K562 (cell line): Measurements from ENCODE around the gene KIF9. TPM values are rescaled to one million over a fixed set of nuclear protein-coding genes. Genes with fewer than 3 reads are reported as not detected.
A peak's percentile ranks its signal among the peaks of the same experiment; 100 is the strongest.

Experiments
- ADNP ChIP-seq: fragments of 200-800 bp; sonication (Bioruptor generic); IDR thresholded peaks from 2 replicates; pipeline ENCODE4 v1.6.1; 2016; ENCODE audit warnings: missing genetic modification characterization, missing compliant biosample characterization
- CSDE1 ChIP-seq, 2 experiments: fragments of 450-650 bp; IDR thresholded peaks; 2 replicates each; pipeline ENCODE4 v1.6.1; 2016; ENCODE audit warnings: mild to moderate bottlenecking in 1 of 2
- ETV5 ChIP-seq: sonication (generic); formaldehyde crosslinking; IDR thresholded peaks from 2 replicates; pipeline ENCODE4 v1.4.0; 2020; ENCODE audit warnings: low read depth, mild to moderate bottlenecking, missing genetic modification reagents
- IFI16 ChIP-seq: fragments of 250-450 bp; sonication (Bioruptor Pico); IDR thresholded peaks from 2 replicates; pipeline ENCODE4 v2.1.2; 2022; ENCODE audit warnings: mild to moderate bottlenecking, inconsistent platforms
- KAT8 ChIP-seq: fragments of 450-650 bp; IDR thresholded peaks from 2 replicates; pipeline ENCODE4 v1.6.1; 2016; ENCODE audit warnings: low read depth, mild to moderate bottlenecking
- MAFK ChIP-seq: IDR thresholded peaks from 2 replicates; pipeline ENCODE4 v1.6.1; 2011; ENCODE audit warnings: low read length, improper control_type of control experiment
- MXD1 ChIP-seq: fragments of 250-450 bp; sonication (Bioruptor Pico); IDR thresholded peaks from 2 replicates; pipeline ENCODE4 v1.8.0; 2021; ENCODE audit warnings: borderline replicate concordance, mild to moderate bottlenecking, moderate library complexity; ENCODE audit not compliant: poor library complexity, severe bottlenecking
- NFRKB ChIP-seq: fragments of 450-650 bp; IDR thresholded peaks from 2 replicates; pipeline ENCODE4 v1.6.1; 2016; ENCODE audit warnings: low read depth
- PPARD ChIP-seq: fragments of 250-450 bp; sonication (Bioruptor Pico); IDR thresholded peaks from 2 replicates; pipeline ENCODE4 v1.8.0; 2022; ENCODE audit warnings: inconsistent platforms, mild to moderate bottlenecking, moderate library complexity
- PTBP1 ChIP-seq: fragments of 200-400 bp; formaldehyde crosslinking; IDR thresholded peaks from 2 replicates; pipeline ENCODE4 v1.6.1; 2017; ENCODE audit warnings: low read depth, low read length
- PURB ChIP-seq: sonication (generic); formaldehyde crosslinking; IDR thresholded peaks from 2 replicates; pipeline ENCODE4 v1.9.0; 2021; ENCODE audit warnings: low read depth, mild to moderate bottlenecking, missing genetic modification reagents
- UBTF ChIP-seq, 2 experiments: IDR thresholded peaks; 2 replicates each; pipeline ENCODE4 v1.6.1; 2012; ENCODE audit warnings: improper control_type of control experiment in 2 of 2, low read depth in 2 of 2, low read length in 2 of 2, borderline replicate concordance in 1 of 2
- polyA plus RNA-seq, 8 experiments: library from polyadenylated mRNA; depleted of rRNA in 4 of 8; stranded (reverse) in 5 of 8; unstranded in 3 of 8; fragments of >200 nt; fragmentation: Nextera tagmentation in 2 of 8; fragmentation: Illumina TruSeq in 1 of 8; extraction: Ambion mirVana in 2 of 8; extraction: Trizol in 1 of 8; gene quantifications; 2 replicates each; pipeline versions ENCODE4 v1.2.1 to v1.2.3, GENCODE V29; 2011 to 2014; ENCODE audit warnings: inconsistent platforms in 1 of 8, missing spikeins in 1 of 8
- total RNA-seq, 7 experiments: library from RNA; depleted of rRNA in 6 of 7; stranded (reverse); fragments of >200 nt in 6 of 7; fragmentation: Illumina TruSeq in 2 of 7; extraction: Trizol in 2 of 7; gene quantifications; 2 replicates each; pipeline versions ENCODE4 v1.2.1 to v1.2.3, GENCODE V29; 2011 to 2021; ENCODE audit warnings: low replicate concordance in 1 of 7
- TF ChIP-seq, protein P1 (sequence below): sonication (generic); formaldehyde crosslinking; IDR thresholded peaks from 2 replicates; pipeline ENCODE4 v1.8.0; 2023; ENCODE audit warnings: mild to moderate bottlenecking, missing genetic modification reagents
- TF ChIP-seq, protein P2 (sequence below), 2 experiments: fragments of 450-650 bp; IDR thresholded peaks; 2 replicates each; pipeline ENCODE4 v1.6.1; 2016
- TF ChIP-seq, protein P3 (sequence below), 2 experiments: fragments of 450-650 bp in 1 of 2; IDR thresholded peaks; 2 replicates each; pipeline ENCODE4 v1.6.1; 2011 to 2017; ENCODE audit warnings: low read depth in 2 of 2, antibody characterized with exemption in 1 of 2, borderline replicate concordance in 1 of 2, low read length in 1 of 2, mild to moderate bottlenecking in 1 of 2, mixed read lengths in 1 of 2; ENCODE audit not compliant: control insufficient read depth in 1 of 2

KIF9 gene
- total and polyA plus RNA-seq, 9 of the 15 experiments (the other 6 are each of a cell fraction or from before 2014, with no cell fraction given), result 16.9 to 56.9 (median 25.0) TPM

DNA sequence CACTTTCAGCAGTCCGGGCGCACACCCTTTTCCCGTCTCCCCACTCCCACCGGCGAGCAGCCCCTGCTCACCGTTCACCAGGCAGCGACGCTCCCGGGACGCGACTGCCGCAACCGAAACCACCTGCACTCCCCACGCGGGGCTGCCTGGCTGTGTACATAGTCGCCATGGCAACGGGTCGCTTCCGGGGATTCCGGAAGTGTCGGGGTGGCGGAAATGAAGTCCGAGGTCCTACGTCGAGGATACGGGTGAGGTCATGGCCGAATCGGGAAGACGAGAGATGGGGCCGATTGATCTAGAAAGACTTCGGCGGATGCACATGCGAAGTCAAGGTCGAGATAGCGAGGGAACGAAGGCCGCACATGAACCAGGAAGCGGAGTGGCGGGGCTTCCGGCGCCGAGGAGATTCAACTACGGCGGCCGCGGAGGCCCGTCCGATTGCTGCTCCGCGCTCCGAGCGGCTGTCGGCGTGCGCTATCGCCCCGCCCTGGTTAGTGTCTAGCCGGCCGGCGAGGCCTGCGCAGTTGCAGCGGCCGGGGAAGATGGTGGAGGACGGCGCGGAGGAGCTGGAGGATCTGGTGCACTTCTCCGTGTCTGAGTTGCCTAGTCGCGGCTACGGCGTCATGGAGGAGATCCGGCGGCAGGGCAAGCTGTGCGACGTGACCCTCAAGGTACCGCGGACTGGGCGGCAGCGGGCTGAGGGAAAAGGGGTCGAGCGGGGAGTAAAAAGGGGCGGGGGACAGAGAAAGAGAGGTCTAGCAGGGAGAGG, at the start of gene KIF9, which contains the start of gene KLHL18 (continued):
- TF ChIP-seq, protein P1, sequence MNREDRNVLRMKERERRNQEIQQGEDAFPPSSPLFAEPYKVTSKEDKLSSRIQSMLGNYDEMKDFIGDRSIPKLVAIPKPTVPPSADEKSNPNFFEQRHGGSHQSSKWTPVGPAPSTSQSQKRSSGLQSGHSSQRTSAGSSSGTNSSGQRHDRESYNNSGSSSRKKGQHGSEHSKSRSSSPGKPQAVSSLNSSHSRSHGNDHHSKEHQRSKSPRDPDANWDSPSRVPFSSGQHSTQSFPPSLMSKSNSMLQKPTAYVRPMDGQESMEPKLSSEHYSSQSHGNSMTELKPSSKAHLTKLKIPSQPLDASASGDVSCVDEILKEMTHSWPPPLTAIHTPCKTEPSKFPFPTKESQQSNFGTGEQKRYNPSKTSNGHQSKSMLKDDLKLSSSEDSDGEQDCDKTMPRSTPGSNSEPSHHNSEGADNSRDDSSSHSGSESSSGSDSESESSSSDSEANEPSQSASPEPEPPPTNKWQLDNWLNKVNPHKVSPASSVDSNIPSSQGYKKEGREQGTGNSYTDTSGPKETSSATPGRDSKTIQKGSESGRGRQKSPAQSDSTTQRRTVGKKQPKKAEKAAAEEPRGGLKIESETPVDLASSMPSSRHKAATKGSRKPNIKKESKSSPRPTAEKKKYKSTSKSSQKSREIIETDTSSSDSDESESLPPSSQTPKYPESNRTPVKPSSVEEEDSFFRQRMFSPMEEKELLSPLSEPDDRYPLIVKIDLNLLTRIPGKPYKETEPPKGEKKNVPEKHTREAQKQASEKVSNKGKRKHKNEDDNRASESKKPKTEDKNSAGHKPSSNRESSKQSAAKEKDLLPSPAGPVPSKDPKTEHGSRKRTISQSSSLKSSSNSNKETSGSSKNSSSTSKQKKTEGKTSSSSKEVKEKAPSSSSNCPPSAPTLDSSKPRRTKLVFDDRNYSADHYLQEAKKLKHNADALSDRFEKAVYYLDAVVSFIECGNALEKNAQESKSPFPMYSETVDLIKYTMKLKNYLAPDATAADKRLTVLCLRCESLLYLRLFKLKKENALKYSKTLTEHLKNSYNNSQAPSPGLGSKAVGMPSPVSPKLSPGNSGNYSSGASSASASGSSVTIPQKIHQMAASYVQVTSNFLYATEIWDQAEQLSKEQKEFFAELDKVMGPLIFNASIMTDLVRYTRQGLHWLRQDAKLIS, result no peak; the same call in 1 of the 2 replicates
- TF ChIP-seq, protein P2, sequence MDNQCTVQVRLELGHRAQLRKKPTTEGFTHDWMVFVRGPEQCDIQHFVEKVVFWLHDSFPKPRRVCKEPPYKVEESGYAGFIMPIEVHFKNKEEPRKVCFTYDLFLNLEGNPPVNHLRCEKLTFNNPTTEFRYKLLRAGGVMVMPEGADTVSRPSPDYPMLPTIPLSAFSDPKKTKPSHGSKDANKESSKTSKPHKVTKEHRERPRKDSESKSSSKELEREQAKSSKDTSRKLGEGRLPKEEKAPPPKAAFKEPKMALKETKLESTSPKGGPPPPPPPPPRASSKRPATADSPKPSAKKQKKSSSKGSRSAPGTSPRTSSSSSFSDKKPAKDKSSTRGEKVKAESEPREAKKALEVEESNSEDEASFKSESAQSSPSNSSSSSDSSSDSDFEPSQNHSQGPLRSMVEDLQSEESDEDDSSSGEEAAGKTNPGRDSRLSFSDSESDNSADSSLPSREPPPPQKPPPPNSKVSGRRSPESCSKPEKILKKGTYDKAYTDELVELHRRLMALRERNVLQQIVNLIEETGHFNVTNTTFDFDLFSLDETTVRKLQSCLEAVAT (IDR thresholded peaks at IDR 0.05), result peak; percentile 82 to 83
- TF ChIP-seq PPARD (CRISPR knock-in tag) (no peak), MXD1 (CRISPR knock-in tag) (peak; percentile 99), PURB (no peak), CSDE1 (IDR thresholded peaks at IDR 0.05) (peak; percentile 27 to 99; a peak in 2 of 4 replicates), NFRKB (peak; percentile 67), ETV5 (CRISPR knock-in tag) (peak; percentile 100), PTBP1 (0 out of 2 replicates have a peak, but pooled peaks have one; percentile 18), KAT8 (peak; percentile 72; the same call in 1 of the 2 replicates), IFI16 (CRISPR knock-in tag) (no peak), MAFK (no peak), ADNP (tag) (no peak), UBTF (IDR thresholded peaks at IDR 0.05; ENCODE audit: borderline replicate concordance in 1 of 2, low read depth in 2 of 2, low read length in 2 of 2) (peak; percentile 80 to 91; a peak in 3 of 4 replicates)
- TF ChIP-seq, protein P3, sequence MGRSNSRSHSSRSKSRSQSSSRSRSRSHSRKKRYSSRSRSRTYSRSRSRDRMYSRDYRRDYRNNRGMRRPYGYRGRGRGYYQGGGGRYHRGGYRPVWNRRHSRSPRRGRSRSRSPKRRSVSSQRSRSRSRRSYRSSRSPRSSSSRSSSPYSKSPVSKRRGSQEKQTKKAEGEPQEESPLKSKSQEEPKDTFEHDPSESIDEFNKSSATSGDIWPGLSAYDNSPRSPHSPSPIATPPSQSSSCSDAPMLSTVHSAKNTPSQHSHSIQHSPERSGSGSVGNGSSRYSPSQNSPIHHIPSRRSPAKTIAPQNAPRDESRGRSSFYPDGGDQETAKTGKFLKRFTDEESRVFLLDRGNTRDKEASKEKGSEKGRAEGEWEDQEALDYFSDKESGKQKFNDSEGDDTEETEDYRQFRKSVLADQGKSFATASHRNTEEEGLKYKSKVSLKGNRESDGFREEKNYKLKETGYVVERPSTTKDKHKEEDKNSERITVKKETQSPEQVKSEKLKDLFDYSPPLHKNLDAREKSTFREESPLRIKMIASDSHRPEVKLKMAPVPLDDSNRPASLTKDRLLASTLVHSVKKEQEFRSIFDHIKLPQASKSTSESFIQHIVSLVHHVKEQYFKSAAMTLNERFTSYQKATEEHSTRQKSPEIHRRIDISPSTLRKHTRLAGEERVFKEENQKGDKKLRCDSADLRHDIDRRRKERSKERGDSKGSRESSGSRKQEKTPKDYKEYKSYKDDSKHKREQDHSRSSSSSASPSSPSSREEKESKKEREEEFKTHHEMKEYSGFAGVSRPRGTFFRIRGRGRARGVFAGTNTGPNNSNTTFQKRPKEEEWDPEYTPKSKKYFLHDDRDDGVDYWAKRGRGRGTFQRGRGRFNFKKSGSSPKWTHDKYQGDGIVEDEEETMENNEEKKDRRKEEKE (IDR thresholded peaks at IDR 0.05; ENCODE audit: borderline replicate concordance in 1 of 2, control insufficient read depth in 1 of 2, low read depth in 2 of 2, low read length in 1 of 2), result peak; percentile 45 to 79; a peak in 2 of 4 replicates
